Stimulated activated CD4-positive, alpha-beta T cell treated with anti-CD3 and anti-CD28 coated beads, TNF-alpha, amount 100 ng/mL, for 4 hours (primary cell): ENCODE results near the gene FGF22.

ENCODE experiments used
- DNase-seq, 3 experiments: peaks; one replicate each; pipeline ENCODE4 v3.0.0-alpha.2; 2020; ENCODE audit warnings: low read depth in 3 of 3

The FGF22 gene

DNA sequence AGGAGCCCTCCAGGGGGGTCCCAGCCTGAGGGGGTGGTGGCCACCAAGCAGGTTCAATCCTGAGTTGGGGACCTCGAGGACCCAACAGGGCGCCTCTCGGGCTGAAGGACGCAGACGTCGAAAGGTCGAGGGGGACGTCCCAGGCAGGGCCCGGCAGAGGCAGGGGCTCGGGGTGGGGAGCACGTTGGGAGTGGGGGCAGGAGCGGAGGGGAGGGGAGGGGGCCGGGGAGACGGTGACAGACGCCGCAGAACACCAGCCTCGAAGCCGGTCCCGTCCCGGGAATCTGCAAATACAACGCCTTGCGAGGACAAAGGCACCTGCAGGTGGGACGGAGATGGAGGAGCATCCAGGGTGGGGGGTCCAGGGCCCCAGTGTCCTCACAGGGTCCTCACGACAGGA is 4.1 kb downstream of the FGF22 start:
- no peak for DNase-seq

DNA sequence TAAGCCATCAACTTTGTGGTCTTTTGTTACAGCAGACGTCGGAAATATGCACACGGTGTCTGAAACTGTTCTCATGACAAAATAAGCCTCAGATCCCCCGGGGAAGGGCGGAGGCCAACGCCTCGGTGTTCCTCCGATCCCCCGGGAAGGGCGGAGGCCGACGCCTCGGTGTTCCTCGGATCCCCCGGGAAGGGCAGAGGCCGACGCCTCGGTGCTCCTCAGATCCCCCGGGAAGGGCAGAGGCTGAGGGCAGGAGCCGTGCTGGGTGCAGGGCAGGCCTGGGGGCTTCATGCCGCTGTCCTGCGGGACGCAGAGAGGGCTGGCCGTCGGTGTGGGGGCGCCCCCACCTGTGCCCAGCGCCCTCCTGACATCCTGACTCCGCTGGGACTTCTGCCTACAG is 4.7 kb downstream of the FGF22 start:
- DNase-seq, result no peak

DNA sequence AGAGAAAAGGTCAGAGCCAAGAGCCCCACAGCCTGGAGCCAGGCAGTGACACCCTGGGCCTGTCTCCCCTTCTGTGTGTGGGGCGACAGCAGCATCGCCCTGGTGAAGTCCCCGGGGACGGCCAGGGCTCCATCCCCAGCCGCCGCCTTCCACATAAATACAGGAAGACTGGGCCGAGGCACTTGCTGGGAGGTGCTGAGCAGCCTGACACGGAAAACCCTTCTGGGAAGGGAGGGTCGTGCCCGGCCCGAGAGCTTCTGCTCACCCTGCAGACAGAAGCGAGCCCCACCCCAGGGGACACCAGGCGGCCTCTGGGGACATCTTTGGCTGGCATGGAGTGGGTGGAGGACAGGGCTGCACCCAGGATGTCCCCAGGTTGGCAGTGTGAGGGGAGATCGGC is 5.1 kb downstream of the FGF22 start:
- no peak for DNase-seq

DNA sequence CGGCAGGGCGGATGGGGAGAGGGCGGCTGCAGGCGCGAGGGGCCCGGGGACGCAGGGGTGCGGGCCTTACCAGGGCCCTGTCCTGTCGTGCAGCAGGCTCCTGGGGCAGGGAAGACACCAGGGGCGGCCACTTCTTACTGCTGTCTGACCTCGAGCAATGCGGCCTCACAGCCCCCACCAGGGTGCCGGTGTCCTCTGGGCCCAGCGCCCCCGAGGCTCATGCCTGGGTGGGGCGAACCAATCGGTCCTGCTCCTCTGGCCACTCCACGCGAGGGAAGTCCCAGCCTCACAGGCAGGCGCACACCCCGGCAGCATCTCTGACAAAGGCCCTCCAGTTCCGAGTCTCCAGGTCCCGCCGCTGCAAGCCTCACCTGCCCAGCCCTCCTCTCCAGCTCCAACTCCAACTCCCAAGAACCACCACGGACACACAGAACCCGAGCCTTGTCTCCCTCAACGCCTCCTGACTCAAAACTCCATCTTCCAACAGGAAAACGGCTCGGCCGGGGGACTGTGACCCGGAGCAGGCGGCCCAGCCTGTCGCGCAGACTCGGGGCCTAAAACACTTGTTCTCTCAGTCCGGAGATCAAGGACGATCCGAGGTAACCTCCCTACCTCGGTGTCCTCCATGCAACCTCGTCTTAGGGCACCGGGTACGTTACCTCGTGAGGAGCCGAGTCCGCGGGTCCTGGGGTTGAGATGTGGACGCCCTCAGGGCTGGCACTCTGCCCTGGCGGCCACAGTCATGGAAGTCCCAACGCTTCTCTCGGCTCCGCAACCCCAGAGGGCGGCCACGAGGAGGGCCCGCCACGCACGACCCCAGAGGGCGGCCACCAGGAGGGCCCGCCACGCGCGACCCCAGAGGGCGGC is 6.5 kb downstream of the FGF22 start:
- DNase-seq, result no peak

DNA sequence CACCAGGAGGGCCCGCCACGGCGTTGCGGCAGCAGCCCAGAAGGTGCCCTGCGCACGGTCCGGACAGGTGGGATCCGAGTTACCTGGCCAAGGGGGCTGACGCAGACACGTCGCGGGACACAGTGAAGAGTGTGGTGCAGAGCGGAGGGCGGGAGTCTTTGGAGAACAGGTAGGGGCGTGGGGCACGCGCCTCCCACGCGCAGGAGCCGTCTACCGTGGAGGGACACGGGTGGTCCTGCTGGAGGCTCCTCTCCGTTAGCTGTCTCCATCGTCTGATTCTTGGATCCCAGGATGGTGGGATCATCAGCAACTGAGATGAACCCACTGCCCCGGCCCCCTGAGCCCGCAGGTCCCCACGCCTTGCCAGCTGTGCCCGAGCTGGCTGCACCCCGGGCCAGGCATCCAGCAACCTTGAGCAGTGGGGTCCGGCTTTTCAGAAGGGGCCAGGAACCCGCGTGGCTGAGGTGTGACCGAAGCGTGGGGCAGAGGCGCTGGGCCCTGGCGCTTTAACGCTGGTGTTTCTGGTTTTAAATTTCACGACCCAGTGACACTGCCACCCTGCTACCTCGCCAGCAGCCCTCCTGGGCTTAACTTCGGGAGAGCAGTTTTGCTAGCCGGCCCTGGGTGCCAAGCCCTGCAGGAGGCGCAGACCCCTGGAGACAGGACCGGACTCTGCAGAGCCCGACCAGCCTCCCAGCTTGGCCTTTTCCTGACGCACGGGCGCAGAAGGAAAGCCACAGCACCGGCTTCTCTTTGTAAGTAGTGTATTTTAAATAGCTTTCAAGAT is 7.3 kb downstream of the FGF22 start:
- DNase-seq, result no peak

DNA sequence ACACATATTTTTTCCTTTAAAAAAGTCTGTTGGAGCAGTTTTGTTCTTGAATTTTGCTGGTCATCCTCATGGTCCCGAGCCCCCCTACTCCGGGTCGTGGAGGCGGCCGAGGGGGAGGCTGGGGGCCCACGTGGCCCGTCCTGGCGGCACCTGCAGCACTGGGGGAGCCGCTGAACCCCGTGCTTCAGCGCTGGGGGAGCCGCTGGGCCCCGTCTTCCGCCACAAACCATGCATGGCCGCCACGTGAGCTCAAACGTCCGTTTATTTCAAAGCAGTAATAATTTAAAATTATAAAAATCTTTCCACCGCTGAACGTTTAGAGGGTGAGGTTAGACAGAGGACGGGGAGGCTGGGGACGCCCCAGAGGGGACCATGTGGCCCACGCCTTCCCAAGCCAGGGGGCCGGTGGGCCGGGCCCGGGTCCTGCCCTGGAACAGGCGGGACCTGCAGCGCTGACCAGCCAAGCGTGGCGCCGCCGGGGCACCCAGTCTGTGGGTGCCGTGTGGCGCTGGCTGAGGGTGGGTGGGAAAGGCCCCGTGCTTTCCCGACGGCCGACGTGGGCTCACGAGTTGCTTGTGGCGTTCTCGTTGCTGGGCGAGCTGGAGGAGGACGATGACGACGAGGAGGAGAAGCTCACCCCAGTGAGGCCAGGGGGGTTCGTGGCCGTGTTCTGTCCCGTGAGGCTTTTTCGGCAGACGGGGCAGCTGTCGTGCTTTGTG is 8.0 kb downstream of the FGF22 start:
- no peak for DNase-seq

DNA sequence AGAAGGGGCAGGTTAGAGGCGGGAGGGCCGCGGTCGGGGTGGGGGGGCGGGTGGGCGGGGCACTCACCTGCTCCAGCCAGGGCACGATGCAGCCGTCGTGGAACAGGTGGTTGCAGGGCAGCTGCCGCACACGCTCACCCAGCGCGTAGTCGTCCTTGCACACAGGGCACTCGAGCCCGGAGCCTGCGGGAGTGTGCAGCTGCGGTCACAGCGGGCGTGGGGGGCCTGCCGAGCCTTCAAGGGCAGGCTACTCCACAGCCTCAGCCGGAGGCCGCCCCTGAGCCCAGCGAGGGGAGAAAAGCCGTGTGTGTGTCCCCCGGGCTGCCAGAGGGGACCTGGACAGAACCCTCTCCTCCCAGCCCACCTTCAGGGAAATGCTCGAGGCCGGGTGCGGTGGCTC is 8.6 kb downstream of the FGF22 start:
- no peak for DNase-seq

DNA sequence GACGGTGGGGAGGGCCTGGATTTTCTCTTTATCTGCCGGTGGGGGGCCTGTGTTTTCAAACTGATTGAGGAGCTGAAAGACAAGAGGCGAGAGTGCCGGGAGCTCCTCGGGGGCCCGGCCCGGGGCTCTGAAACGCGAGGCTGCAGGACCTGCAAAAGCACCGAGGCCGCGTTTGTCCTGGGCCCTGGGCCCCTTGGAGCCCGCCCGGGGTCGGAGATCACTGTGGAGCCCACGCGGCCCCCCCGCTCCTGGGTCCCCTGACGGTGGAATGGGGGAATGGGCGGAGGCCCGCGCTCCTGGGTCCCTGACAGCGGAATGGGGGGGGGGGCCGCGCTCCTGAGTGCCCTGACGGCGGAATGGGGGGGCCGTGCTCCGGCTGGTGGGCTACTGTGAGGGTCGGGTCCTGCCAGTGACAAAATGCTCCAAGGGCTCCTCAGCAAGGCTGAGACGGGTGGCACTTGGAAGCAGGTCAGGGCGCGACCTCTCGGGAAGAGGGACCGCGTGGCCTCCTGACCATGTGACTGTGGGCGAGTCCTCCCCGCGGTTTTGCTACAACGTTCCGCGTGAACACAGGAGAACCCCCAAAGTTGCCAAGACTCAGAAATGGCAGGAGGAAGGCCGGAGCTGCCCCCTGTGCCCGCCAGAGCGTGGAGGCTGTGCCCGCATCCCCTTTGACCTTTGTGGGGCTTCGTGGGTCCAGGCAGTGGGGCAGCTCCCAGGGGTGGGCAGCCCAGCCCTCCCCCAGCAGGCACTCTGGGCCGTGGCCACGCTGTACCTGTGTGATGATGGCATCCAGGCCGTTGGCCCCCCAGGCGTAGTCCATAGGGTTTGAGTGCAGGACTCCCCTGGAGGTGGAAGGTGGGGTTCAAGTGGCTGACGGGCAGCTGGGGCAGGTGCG is 9.5 kb downstream of the FGF22 start:
- no peak for DNase-seq

DNA sequence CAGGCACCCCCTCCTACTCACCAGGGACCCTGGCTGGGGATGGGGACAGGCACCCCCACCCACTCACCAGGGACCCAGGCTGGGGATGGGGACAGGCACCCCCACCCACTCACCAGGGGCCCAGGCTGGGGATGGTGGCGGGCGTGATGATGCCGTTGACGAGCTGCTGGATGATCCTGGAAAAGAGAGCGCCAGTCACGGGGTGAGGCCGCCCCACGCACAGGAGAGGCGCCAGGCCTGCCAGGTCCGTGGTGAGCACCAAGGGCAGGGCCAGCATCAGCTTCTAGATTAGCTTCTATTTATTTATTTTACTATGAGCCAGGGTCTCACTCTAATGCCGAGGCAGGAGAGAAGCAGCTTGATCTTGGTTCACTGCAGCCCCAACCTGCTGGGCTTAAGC is 10.4 kb downstream of the FGF22 start:
- DNase-seq, result no peak

DNA sequence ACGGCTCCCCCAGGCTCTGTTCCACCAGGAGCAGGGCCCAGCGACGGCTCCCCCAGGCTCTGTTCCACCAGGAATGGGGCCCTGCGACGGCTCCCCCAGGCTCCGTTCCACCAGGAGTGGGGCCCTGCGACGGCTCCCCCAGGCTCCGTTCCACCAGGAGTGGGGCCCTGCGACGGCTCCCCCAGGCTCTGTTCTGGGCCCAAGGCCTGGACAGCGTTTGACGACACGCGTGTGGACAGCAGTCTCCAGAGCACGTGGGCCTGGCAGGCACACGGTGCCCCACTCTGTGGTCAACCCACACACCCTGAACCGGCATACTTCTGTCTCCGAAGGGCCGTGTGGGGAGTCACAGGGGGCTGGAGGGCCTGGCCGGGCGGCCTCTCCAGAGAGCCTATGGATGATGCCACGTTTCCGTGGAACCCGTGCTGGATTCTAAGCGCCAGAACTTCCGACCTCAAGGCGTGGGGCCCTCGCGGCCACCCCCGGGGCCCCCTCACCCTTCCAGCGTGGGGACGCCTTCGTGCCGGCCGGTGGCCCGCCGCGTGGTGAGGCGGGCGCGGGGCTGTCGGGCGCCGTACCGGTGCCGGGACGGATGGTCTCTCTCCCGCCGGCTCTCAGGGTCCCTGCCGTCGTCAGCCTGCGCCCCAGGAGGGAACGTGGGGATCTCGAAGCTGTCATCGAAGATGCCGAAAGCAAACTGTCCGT is 11.6 kb downstream of the FGF22 start:
- no peak for DNase-seq

DNA sequence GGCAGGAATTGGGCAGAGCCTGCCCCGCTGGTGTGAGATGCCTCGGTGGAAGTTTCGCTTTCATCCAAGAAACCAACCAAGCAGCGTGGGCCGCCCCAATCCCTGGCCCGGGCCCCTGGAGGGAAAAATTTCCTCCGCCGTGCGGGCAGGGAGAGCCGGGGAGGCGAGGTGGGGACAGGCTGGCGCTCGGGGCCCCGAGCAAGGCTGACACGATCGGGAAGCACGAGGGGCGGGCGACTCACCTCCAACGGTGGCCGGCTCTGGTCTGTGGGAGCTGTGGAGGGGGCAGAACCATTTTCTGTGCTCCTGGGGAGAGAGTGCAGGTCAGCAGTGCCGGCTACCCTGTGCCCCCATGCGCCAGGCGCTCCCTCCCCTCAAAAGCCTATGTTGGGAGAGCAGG is 12.3 kb downstream of the FGF22 start:
- no peak for DNase-seq

DNA sequence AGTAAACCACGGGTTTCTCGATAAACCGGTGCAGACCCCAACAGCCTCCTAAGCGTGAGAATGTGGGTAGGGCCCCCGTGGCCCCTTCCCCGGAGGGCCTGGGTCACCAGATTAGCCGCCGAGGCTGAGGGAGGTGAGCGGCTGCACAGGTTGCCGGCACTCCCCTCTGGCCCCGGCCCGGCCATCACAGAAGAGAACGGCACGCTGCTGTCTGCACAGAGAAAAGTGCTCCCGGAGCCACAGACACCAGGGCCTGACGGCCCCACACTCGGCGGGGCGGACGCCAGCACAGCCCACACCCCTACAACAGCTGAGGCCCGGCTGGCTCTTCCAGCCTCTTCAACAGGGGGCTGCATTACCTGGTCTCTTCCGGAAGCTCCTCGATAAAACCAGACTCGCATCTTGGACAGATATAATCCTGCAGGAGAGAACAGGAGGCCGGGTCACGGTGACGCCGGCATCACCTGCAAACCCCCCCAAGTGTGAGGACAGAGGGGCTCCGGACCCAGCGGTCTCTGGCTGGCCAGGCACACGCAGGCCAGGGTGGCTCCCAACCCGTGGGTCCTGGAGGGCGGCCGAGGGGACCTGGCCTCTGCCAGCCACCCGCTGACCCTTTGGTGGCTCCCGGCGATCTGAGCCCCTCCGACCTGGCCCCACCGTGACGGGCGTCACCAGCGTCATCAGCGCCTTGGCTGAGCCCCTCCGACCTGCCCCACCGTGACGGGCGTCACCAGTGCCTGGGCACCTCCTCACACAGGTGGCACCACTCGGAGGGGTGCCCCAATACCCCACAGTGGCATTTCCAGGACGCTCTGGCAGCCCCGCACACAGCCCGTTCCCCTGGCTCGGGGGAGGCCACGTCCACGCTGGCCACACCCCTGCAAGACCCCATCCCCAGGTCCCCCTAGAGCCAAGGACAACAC is 13.0 kb downstream of the FGF22 start:
- no peak for DNase-seq

DNA sequence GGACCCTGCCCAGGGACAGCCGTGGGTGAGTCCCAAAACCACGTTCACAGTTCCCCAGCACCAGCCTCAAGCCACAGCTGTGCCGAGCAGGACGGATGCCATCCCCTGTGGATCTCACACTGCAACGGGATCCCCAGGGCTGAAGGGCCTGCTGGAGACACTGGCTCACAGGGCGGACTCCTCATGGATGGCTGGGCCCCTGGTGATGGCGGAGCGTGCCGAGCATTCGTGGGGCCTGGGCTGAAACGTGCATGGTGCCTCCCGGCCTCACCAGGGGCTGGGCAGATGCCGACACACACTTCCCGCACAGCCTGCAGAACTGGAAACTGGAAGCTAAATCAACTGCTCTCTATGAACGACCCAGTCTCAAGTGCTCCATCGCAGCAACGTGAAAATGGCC is 13.7 kb downstream of the FGF22 start:
- no peak for DNase-seq

DNA sequence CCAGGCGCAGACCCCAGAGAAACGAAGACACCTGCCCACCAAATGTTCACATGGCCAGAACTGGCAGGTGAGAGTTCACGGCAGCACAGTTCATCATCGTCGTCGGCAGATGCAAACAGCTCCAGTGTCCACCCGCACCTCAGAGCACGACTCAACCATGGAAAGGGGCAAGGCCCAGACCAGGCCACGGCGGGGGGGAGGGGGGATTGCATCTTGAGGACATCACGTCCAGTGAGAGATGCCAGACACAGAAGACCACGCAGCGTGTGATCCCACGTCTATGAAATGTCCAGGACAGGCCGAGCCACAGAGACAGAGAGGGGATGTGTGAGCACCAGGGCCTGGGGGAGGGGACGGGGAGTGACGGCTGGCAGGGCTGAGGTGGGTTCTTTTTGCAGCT is 16.0 kb downstream of the FGF22 start:
- no peak for DNase-seq

DNA sequence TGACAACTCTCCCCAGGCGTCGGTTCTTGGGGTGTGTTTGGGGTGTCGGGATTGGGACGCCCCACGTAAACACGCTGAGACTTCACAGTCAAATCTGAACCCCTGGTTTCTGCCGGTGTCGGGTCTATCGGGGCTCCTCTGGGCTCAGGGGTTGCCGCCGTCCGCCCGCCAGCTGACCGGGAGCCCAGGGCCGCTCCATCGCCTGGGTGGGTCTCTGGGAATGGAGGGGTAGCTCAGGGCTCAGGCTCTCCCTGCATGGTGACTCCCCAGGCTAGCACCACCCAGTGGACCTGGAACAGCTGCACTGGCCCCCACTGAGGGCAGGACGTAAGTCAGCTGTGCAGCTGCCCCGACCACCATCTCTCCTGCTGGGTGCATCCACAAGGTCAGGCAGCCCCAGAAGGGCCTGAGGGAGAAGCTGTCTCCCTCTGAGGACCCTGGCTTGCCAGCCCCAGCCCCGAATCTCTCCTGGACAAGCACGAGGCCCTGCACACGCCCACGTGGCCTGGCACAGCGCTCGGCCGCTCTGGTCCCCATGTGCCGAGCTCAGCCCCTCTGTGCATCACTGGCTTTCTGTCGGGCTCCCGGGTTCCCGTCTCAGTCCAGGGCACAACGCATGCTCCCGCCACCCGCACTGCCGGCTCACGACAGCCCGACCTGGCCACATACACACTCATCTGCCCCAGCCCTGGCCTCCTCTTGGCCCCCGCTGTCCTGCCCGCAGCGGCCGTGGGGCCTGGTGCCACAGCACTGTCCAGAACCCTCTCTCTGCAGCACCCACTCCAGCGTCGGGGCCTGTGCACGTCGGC is 17.3 kb downstream of the FGF22 start:
- no peak for DNase-seq

DNA sequence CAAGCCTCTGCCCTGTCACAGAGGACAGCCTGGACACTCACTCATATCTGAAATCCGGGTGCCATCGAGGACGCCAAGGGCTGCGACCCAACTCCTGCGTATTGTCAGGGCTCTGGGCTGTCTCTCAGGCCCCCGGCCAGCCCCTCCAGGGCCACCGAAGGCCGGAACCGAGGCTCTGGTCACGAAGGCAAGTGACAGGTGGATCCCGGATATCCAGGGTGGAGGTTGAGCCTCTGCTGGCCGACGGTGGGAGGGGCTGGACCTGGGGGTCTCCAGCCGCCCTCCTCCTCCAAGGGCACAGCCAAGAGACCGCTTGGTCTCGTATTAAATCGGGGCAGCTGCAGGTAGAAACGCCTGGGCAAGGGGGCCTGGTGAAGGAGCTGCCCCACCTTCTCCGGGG is 17.9 kb downstream of the FGF22 start:
- DNase-seq, result no peak

DNA sequence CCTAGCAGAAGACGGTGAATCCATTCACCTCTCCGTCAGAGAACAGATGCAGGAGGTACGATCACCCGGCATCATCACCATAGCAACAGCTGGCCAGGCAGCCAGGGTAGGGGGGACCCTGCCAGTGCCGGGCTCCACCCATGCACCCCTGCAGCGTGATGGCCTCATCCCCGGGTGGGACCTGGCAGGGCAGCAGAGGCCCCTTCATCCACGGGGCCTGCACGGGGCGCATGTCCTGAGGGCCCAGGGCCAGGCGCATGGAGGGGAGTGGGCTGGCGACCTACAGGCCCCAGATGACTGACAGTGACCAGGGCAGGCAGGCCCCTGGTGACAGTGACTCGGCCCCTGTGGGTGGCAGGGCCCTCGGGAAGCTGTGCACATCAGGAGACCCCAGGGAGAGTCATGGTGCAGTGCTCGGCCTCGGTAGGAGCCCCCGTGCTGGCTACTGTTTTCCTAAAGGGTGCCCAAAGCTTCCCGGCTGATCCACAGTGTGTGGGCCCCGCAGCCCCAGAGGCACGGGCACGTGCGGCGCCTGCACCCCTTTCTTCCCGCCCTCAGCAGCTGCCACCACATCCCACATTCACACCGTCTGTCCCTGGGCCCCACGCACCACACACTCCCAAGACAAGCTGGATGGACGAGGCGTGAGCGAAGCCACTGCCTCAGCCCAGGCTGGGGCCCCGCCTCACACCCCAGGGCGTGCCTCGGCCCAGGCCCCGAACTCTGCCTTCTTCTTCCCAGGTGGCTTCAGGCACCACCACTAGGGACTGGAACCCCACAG is 18.6 kb downstream of the FGF22 start:
- DNase-seq, result no peak
